GM12874 (cell line): Measurements from ENCODE around the gene EPG5.

Experiments used
- TF ChIP-seq, protein P1 (sequence below): IDR thresholded peaks from 2 replicates; pipeline ENCODE4 v1.5.1; 2011; ENCODE audit warnings: low read depth, mild to moderate bottlenecking, control low read depth, low read length, moderate library complexity; ENCODE audit not compliant: insufficient read depth

The EPG5 gene

DNA sequence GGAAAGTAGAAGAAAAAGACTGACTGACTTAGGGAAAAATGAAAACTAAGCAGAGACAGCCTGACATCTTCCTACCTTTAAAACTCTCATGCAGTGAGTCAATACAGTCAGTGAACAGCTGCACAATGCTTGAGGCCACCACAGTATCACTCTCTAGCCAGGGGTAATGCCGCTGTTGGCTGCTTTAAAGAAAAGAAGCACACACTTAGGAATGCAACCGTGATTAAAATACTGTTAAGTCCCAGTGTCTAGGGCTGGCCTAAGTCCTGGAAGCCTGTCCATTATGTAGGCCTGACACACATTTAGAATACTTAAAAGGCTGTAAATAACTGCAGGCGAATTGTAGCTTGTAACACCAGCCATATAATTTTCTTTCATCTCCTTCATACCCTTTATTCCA lies 91.0 kb downstream of the EPG5 start:
- TF ChIP-seq, protein P1, sequence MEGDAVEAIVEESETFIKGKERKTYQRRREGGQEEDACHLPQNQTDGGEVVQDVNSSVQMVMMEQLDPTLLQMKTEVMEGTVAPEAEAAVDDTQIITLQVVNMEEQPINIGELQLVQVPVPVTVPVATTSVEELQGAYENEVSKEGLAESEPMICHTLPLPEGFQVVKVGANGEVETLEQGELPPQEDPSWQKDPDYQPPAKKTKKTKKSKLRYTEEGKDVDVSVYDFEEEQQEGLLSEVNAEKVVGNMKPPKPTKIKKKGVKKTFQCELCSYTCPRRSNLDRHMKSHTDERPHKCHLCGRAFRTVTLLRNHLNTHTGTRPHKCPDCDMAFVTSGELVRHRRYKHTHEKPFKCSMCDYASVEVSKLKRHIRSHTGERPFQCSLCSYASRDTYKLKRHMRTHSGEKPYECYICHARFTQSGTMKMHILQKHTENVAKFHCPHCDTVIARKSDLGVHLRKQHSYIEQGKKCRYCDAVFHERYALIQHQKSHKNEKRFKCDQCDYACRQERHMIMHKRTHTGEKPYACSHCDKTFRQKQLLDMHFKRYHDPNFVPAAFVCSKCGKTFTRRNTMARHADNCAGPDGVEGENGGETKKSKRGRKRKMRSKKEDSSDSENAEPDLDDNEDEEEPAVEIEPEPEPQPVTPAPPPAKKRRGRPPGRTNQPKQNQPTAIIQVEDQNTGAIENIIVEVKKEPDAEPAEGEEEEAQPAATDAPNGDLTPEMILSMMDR, result no peak

DNA sequence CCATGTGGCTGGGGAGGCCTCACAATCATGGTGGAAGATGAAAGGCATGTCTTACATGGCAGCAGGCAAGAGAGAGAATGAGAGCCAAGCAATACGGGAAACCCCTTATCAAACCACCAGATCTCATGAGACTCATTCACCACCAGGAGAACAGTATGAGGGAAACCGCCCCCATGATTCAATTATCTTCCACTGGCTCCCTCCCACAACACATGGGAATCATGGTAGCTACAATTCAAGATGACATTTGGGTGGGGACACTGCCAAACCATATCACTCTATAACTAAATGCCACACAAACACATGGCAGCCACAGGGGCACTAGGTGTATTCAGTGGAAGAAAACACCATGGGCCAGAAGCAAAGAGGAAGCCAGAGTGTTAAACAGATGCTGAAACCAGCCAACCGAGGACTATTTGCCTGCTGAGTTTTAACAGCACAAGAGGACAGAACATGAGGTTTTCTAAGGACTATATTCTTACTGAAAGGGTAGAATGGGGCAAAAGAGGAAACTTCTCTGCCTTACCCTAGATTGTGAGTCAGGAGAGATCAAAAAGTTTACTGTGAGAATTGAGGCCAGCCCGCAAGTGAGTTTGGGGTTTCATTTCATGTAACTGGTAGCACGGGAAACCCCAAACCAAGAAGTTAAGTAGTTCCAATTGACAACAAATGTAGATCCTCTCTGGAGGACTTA lies 92.5 kb downstream of the EPG5 start:
- TF ChIP-seq, protein P1, result no peak

DNA sequence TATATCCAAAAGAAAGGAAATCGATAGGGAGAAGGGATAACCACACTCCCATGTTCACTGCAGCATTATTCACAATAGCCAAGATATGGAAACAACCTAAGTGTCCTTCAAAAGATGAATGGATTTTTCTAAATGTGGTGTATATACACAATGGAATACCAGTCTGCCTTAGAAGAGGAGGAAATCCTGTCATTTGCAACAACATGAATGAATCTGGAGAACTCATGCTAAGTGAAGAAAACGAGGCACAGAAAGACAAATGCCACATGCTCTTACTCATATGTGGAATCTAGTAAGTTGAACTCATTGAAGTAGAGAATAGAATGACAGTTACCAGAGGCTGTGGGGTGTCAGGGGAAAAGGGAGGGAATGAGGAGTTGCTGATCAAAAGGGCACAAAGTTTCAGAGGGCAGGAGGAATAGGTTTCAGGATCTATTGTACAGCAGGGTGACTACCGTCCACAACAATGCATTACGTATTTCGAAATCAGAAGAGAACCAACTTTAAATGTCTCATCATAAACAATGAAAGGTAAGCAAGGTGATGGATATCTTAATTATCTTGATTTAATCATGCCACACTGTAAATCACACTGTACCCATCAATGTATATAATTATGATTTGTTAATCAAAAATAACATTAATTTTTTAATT lies 95.6 kb downstream of the EPG5 start:
- TF ChIP-seq, protein P1, result no peak

DNA sequence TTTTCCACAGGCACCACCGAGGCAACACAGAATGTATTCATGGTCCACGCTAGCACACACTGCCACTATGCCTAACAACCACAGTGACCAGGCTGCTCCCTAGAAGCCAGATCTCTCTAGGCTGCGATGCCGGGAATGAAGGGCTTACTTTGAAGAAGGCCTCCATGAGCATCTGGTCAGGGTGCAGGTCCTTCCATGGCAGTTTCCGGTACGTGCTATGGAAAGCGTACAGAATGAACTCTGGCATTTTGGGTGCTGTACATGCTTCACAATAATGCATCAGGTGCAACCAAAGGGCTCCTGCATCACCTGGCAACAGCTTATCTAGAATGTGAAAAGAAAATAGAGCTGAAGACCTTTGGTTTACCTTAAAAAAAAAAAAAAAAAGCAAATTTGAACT lies 96.7 kb downstream of the EPG5 start:
- TF ChIP-seq, protein P1, result no peak

DNA sequence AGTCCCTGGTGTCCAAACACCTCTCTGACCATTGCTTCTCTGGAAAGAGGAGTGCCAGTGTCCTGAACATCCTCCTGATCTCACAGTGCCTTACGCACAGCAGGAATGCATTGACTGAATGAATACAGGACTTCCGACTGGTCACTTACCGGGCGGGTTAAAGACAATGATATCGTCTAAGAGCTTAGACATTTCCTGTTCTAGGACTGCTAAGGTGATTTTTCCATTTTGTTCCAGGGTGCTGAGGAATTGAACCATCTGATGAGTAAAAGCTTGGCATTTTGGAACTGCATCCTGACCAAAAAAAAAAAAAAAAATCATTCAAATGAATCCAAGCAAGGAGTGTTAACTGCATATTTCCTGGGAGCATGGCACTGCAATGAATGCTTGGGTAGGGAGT lies 101.7 kb downstream of the EPG5 start:
- TF ChIP-seq, protein P1, result no peak

DNA sequence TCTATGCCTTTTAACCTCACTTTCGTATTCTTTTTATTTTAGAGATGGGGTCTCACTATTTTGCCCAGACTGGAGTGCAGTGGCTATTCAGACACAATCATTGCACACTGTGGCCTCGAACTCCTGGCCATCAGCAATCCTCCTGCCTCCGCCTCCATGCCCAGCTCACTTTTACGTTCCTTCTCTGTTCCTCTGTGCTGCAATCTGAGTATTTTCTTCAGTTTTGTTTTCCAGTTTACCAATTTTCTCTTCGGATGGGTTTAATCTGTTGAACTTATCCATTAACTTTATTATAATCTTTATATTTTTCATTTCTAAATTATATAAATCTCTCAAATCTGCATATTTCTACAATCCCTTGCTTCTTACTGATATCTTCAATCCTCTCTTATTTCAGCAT lies 103.0 kb downstream of the EPG5 start:
- TF ChIP-seq, protein P1, result no peak

DNA sequence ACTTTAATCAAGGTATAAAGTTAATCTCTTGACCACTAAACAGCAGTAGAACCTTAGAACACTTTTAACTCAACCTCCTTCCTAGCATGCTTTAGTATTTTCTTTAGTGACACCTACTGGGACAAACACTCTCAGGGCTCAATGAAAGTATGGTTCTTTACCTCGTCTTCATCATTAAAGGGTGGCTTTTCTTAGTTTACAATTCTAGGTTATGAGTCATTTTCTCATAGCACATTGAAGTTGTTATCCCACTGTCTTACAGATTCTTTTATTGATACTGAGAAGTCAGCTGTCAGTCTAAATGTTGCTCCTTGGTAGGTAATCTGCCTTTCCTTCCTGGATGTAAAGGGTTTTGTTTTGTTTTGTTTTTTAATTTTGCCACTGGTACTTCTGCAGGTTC lies 103.7 kb downstream of the EPG5 start:
- TF ChIP-seq, protein P1, result no peak
